ENCODE measurements around the gene PRAMEF15.
"Not testable (repeated sequence)": the region's sequence is repeated elsewhere in the genome, so short reads cannot be mapped to it uniquely, and the experiment has no call there.

Gene PRAMEF15

DNA sequence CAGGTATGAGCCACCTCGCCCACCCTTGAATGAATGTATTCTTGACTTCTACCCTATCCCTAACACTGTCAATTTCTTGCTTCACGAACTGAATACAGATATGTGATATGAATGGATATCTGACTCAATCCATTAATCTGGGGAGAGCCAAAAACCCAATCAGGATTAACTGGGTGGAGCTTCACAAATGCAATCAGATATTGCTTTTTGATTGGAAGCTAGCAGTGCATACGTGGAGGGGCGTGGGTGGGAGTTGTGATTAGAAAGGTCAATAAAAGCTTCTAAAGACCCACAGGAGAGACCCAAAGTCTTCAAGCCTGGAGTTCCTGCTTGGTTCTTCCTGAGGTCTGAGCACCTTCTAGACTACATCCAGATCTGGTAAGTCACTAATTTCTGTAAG, at the start of gene PRAMEF15:
PRAMEF15 (plus strand) TSS at position 301 of the 400 bp plus-strand sequence. CDS start 2,827 bp downstream, outside the sequence.
- not testable (repeated sequence) for DNase-seq (ENCODE audit: low spot score); H3K27ac ChIP-seq; H3K4me3 ChIP-seq

DNA sequence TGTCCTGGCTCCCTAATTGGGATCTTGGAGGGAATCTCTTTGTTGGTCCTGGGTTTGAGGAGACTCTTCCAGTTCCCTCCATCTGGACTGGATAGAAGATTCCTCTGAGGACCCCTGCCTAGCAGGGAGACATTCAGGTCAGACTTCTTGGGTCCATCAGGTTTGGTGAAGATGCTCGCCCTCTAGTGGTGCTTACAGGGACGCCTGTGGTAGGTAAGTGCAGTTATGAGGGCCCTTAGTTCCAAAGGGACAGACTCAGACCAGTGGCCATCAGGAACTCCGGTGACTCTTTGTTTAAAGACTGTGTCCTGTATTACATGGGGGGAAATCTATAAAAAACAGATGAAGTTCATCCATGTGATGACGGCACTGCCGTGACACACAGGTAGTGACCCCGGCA, 38.4 kb upstream of the PRAMEF15 start:
- not testable (repeated sequence) for H3K4me3 ChIP-seq; H3K27ac ChIP-seq; DNase-seq (ENCODE audit: low spot score)

DNA sequence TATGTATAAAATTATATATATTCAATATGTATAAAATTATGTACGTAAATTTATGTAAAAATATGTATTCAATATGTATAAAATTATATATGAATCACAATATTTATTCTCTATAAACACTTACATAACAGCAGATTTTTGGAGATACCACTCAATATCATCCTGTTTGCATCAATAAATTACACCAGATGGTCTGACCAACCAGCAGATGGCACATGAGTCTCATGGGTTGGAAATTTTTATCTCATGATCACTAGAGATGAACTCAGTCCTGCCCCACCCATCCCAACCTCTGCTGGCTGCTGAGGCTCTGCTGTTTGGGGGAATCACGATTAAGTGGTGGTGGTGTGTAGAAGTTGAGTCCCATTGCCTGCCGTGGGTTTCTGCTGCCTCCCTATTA, 35.8 kb upstream of the PRAMEF15 start:
- H3K27ac ChIP-seq; H3K4me3 ChIP-seq; DNase-seq (ENCODE audit: low spot score): not testable (repeated sequence)

DNA sequence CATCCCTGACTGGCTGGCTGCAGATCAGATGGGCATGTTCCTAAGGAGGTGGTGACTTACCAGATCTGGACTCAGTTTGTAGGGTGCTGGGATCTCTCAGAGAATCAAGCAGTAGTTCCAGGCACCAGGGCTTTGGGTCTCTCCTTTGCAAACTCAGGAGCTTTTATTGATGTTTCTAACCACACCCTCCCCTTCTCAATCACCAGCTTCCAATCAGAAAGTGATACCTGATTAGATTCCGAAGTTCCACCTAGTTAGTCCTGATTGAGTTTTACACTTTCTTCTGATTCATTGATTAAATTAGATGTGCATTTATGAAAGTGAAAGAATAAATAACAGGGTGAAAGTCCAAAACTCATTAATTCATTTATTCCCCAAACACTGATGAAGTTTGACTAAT, 30.3 kb upstream of the PRAMEF15 start, which contains the start of gene PRAMEF8:
PRAMEF8 (minus strand) TSS at position 101 of the 400 bp plus-strand sequence. CDS start 1,046 bp downstream, outside the sequence.
- not testable (repeated sequence) for H3K4me3 ChIP-seq; H3K27ac ChIP-seq; DNase-seq (ENCODE audit: low spot score)

DNA sequence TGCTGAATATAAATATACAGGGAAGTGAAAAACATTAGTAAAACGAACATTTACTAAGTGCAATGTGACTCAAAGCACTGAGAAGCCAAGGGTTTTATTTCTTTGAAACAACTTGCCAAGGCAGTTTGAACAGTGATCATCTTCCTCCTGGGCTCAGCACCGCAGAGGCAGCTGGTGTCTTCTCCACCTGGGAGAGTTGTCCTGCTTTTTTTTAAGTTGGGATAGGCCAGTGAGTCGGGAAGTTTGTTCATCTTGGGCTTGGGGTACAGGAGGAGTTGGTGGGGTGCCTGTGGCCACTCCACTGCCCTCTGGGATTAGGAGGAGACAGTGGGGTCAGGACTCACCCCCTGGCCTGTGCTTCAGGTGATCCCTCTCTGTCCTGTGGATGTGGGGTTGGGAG, 26.4 kb upstream of the PRAMEF15 start:
- not testable (repeated sequence) for H3K4me3 ChIP-seq, H3K27ac ChIP-seq
- DNase-seq (ENCODE audit: low spot score): peak; percentile 62

DNA sequence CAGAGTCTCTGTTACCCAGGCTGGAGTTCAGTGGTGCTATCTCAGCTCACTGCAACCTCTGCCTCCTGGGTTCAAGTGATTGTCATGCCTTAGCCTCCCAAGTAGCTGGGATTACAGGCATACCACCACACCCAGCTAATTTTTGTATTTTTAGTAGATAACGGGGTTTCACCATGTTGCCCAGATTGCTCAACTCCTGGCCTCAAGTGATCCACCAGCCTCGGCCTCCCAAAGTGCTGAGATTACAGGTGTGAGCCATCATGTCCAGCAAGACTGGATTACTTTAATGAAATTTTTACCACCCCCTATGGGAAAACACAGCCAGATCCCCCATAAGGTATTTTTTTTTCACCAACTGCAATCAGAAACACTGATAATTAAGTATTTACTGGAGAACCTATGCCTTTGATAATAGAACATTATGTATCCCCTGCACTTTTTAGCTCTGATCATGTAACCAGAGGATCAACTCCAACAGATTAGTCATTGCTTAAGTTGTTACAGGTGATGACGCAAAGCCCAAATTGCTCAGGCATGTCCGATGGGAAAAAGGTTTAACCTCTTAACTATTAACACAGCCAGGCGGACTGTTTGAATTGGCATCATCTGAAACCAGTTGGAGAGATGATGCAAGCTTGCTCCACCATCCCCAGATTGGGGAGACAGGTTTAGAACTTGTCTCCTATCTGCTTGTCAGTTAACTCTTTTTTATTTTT, 18.0 kb upstream of the PRAMEF15 start:
- H3K27ac ChIP-seq; H3K4me3 ChIP-seq; DNase-seq (ENCODE audit: low spot score): not testable (repeated sequence)

DNA sequence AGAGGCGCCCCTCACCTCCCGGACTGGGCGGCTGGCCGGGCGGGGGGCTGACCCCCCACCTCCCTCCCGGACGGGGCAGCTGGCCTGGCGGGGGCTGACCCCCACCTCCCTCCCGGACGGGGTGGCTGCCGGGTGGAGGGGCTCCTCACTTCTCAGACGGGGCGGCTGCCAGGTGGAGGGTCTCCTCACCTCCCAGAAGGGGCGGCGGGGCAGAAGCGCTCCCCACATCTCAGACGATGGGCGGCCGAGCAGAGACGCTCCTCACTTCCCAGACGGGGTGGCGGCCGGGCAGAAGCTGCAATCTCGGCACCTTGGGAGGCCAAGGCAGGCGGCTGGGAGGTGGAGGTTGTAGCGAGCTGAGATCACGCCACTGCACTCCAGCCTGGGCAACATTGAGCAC, 16.7 kb upstream of the PRAMEF15 start:
- H3K27ac ChIP-seq; H3K4me3 ChIP-seq; DNase-seq (ENCODE audit: low spot score): not testable (repeated sequence)

DNA sequence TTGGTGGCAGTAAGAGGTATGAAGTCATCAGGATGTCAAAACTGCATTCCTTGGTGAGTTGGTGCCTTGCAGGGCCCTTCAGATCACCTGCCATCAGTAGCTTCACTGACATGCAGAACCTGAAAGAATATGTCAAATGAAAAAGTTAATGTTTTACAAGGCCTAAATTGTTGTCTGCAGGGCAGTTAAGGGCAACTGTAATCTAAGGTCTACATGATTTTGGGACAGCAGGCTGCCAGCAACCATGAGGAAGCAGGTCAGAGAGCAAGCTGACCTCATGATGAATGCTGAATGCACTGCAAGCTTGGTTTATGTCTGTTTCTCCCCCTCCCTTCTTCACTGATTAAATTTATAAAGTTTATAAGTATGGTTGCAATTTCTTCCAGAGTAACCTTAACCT, 13.2 kb upstream of the PRAMEF15 start:
- H3K4me3 ChIP-seq: not testable (repeated sequence)

DNA sequence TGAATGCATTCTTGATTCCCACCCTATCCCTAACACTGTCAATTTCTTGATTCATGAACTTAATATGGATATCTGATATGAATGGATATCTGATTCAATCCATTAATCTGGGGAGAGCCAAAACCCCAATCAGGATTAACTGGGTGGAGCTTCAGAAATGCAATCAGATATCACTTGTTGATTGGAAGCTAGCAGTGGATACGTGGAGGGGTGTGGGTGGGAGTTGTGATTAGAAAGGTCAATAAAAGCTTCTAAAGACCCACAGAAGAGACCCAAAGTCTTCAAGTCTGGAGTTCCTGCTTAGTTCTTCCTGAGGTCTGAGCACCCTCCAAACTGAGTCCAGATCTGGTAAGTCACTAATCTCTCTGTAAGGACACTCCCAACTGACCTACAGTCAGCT, 12.1 kb upstream of the PRAMEF15 start, which contains the start of gene PRAMEF33:
PRAMEF33 (plus strand) TSS at position 301 of the 400 bp plus-strand sequence. CDS start 2,416 bp downstream, outside the sequence.
- not testable (repeated sequence) for DNase-seq (ENCODE audit: low spot score); H3K4me3 ChIP-seq; H3K27ac ChIP-seq

More for the DNA sequence above, 13.2 kb upstream of the PRAMEF15 start:
- H3K27ac ChIP-seq; DNase-seq (ENCODE audit: low spot score): not testable (repeated sequence)

DNA sequence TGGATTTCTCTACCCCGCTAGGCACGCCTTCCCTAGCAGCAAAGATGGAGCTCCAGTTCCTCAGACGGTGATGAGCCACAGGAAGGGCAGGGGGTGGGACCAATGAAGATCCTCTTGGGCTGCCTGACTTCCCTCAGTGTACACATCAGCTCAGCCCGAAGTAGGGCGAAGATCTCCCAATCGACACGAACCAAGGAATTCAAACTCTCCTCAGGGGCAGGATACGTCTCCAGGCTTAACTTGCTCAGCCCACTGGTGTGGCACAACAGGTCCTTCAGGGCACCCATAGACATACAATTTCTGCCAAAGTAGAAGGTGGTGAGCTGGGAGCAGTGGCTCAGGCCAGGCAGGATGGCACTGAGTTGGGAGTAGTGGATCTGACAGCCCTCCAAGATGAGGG, 27.1 kb downstream of the PRAMEF15 start:
- not testable (repeated sequence) for H3K27ac ChIP-seq; H3K4me3 ChIP-seq; DNase-seq (ENCODE audit: low spot score)

DNA sequence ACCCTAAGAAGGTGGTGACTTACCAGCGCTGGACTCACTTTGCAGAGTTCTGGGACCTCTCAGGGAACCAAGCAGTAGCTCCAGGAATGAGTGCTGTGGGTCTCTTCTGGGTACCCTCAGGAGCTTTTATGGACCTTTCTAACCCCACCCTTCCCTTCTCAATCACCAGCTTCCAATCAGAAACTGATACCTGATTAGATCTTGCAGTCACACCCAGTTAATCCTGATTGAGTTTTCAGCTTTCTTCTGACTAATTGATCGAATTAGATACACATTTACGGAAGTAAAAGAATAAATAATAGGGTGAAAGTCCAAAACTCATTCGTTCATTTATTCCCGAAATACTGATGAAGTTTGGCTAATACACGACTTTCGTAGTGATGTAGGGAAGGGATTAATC, 31.7 kb downstream of the PRAMEF15 start, which contains the start of gene PRAMEF14:
PRAMEF14 (minus strand) TSS at position 101 of the 400 bp plus-strand sequence. CDS start 1,820 bp downstream, outside the sequence.
- H3K4me3 ChIP-seq; DNase-seq (ENCODE audit: low spot score); H3K27ac ChIP-seq: not testable (repeated sequence)

DNA sequence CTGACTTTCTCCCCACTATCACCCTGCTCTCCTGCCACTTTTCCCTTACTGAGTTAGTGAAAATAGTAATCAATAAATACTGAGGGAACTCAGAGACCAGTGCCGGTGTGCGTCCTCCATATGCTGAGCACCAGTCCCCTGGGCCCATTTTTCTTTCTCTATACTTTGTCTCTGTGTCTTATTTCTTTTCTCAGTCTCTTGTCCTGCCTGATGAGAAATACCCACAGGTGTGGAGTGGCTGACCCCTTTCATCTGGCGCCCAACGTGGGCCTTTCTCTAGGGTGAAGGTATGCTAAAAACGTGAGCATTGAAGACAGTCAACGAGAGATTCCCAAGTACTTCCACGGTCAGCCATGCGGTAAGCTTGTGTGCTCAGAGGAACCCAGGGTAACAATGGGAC, 38.1 kb downstream of the PRAMEF15 start:
- not testable (repeated sequence) for H3K27ac ChIP-seq; DNase-seq (ENCODE audit: low spot score); H3K4me3 ChIP-seq

DNA sequence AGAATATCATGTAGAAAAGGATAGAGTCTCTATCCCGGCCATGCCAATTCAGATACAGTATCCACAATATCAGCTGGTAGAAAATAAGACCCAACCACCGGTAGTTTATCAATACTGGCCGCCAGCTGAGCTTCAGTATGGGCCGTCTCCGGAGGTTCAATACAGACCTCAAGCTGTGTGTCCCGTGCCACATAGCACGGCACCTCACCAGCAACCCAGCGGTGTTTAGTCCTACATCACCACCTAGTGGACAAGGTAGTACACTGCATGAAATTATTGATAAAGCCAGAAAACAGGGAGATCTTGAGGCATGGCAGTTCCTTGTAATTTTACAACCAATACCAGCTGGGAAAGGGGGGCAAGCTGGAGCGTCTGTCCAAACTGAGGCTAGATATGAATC, 39.1 kb downstream of the PRAMEF15 start:
- not testable (repeated sequence) for H3K27ac ChIP-seq; DNase-seq (ENCODE audit: low spot score); H3K4me3 ChIP-seq

DNA sequence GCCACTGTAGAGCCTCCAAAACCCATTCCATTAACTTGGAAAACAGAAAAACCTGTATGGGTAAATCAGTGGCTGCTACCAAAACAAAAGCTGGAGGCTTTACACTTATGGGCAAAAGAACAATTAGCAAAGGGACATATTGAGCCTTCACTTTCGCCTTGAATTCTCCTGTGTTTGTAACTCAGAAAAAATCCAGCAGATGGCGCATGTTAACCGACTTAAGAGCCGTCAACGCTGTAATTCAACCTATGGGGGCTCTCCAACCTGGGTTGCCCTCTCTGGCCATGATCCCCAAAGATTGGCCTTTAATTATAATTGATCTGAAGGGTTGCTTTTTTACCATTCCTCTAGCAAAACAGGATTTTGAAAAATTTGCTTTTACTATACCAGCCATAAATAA, 41.4 kb downstream of the PRAMEF15 start:
- DNase-seq (ENCODE audit: low spot score); H3K4me3 ChIP-seq; H3K27ac ChIP-seq: not testable (repeated sequence)
- TF ChIP-seq, protein P1, sequence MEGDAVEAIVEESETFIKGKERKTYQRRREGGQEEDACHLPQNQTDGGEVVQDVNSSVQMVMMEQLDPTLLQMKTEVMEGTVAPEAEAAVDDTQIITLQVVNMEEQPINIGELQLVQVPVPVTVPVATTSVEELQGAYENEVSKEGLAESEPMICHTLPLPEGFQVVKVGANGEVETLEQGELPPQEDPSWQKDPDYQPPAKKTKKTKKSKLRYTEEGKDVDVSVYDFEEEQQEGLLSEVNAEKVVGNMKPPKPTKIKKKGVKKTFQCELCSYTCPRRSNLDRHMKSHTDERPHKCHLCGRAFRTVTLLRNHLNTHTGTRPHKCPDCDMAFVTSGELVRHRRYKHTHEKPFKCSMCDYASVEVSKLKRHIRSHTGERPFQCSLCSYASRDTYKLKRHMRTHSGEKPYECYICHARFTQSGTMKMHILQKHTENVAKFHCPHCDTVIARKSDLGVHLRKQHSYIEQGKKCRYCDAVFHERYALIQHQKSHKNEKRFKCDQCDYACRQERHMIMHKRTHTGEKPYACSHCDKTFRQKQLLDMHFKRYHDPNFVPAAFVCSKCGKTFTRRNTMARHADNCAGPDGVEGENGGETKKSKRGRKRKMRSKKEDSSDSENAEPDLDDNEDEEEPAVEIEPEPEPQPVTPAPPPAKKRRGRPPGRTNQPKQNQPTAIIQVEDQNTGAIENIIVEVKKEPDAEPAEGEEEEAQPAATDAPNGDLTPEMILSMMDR (IDR thresholded peaks at IDR 0.05): peak; percentile 24

DNA sequence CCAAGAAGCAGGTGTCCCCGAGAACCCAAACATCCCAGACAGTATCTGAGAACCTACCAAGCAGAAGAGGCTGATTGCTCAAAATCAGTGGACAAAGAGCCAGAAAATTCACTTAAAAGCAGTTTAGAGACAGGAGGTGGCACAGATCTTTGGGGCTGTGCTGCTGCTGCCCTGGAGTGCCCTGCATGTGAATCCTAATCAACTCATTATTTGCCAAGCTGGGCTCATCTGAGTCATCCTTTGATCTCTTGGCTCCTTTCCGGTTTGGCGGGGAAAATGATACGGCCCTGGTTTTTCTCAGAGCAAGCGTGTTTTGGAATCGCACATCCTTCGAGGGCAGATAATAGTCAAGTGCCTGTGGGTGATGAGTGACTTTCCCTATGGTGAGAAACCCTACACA, 47.0 kb downstream of the PRAMEF15 start:
- DNase-seq (ENCODE audit: low spot score); H3K4me3 ChIP-seq; H3K27ac ChIP-seq: not testable (repeated sequence)

DNA sequence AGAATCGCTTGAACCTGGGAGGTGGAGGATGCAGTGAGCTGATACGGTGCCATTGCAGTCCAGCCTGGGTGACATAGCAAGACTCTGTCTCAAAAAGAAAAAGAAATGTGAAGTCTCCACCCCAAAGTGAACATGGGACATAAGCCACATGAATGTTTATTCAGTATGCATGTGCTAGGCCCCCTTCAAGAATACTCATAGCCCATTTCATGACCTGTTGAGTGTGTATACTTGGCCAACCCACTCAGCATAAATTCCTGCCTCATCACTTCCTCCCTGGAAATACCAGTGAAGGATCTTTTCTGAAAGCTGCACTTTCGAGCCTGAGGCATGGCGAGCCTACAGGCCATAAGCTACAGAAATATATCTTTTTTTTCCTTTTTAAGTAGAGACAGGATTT, 49.5 kb downstream of the PRAMEF15 start:
- H3K27ac ChIP-seq; DNase-seq (ENCODE audit: low spot score); H3K4me3 ChIP-seq: not testable (repeated sequence)

DNA sequence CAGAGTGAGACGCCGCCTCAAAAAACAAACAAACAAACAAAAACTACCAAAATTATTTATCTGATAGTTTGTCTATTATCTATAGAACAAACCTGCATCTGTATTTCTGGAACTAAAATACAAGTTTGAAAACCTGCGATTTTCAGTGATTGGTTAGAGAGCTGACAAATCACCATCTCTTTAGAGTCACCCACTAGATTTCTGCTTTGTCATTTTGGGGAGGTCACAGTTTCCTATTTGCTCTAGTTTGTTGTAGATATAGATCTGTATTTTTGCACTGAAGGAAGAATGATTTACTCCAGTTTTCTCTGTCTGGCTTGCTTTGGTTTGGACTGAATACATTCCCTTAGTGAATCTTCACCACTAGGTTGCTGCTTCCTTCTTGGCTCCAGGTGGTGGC, 51.2 kb downstream of the PRAMEF15 start:
- not testable (repeated sequence) for H3K4me3 ChIP-seq; H3K27ac ChIP-seq; DNase-seq (ENCODE audit: low spot score)

DNA sequence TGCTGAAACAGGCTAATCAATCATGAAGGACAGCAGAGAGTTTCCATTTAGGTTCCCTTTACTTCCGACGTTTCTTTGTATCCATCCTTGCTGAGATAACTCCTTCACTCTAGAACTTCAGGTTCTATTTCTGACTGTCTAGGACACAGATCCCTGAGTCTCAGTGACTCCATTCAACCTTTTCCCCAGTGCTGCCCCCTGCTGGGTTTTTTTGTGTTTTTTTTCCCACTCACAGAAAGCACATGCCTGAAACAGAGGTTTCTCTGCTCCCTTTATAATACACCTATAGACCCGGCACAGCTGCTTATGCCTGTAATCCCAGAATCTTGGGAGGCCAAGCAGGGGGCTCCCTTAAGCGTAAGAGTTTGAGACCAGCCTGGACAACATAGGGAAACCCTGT, 53.2 kb downstream of the PRAMEF15 start:
- H3K27ac ChIP-seq; H3K4me3 ChIP-seq; DNase-seq (ENCODE audit: low spot score): not testable (repeated sequence)
